OCI-LY1 (cell line): ENCODE results near the gene RANBP1.
A peak's percentile ranks its signal among the peaks of the same experiment; 100 is the strongest.

ENCODE experiments used
- H2AFZ ChIP-seq: fragments of 200-600 bp; sonication (generic), shearing (Covaris generic); 2 replicates; pipeline ENCODE4 v1.6.0; 2014; ENCODE audit warnings: antibody characterized with exemption, mild to moderate bottlenecking, low read length
- H3F3A ChIP-seq: fragments of 200-600 bp; sonication (generic), shearing (Covaris generic); 2 replicates; pipeline ENCODE4 v1.6.0; 2014; ENCODE audit warnings: mild to moderate bottlenecking, antibody characterized with exemption, low read length, moderate library complexity; ENCODE audit not compliant: insufficient read depth
- H3K27ac ChIP-seq: fragments of 200-600 bp; sonication (generic); 2 replicates; pipeline ENCODE4 v1.5.1; 2014; ENCODE audit warnings: low read length, mixed run types, mild to moderate bottlenecking, low read depth; ENCODE audit not compliant: poor library complexity, severe bottlenecking
- H3K27me3 ChIP-seq: fragments of 200-600 bp; sonication (generic); 2 replicates; pipeline ENCODE4 v1.6.0; 2014; ENCODE audit warnings: antibody characterized with exemption, mild to moderate bottlenecking, low read length, moderate library complexity; ENCODE audit not compliant: insufficient read depth
- H3K36me3 ChIP-seq: fragments of 200-600 bp; sonication (generic); 2 replicates; pipeline ENCODE4 v1.6.1; 2014; ENCODE audit warnings: mild to moderate bottlenecking, antibody characterized with exemption, low read length, moderate library complexity, mixed read lengths; ENCODE audit not compliant: insufficient read depth
- H3K4me1 ChIP-seq: fragments of 200-600 bp; sonication (generic); 2 replicates; pipeline ENCODE4 v1.5.1; 2014; ENCODE audit warnings: mild to moderate bottlenecking, low read length, moderate library complexity; ENCODE audit not compliant: insufficient read depth, severe bottlenecking
- H3K4me2 ChIP-seq: fragments of 200-600 bp; sonication (generic), shearing (Covaris generic); 2 replicates; pipeline ENCODE4 v1.6.1; 2014; ENCODE audit warnings: low read length
- H3K4me3 ChIP-seq: fragments of 200-600 bp; sonication (generic); 2 replicates; pipeline ENCODE4 v1.5.1; 2014; ENCODE audit warnings: low read length, low read depth, mild to moderate bottlenecking, mixed read lengths; ENCODE audit not compliant: poor library complexity, severe bottlenecking
- H3K79me2 ChIP-seq: fragments of 200-600 bp; shearing (Covaris generic); 2 replicates; pipeline ENCODE4 v1.6.1; 2016; ENCODE audit warnings: mixed run types, low read length, mixed read lengths; ENCODE audit not compliant: insufficient read depth
- H3K9ac ChIP-seq: fragments of 200-600 bp; sonication (generic), shearing (Covaris generic); 2 replicates; pipeline ENCODE4 v1.6.1; 2014; ENCODE audit warnings: mild to moderate bottlenecking, low read length, mixed read lengths
- H3K9me2 ChIP-seq: fragments of 200-600 bp; sonication (generic), shearing (Covaris generic); 2 replicates; pipeline ENCODE4 v1.6.1; 2014; ENCODE audit warnings: low read depth, mild to moderate bottlenecking, low read length, mixed read lengths
- H3K9me3 ChIP-seq: fragments of 200-600 bp; shearing (Covaris generic); 2 replicates; pipeline ENCODE4 v1.6.1; 2014; ENCODE audit warnings: low read length, mixed read lengths
- H4K20me1 ChIP-seq: fragments of 200-600 bp; sonication (generic), shearing (Covaris generic); 2 replicates; pipeline ENCODE4 v1.6.0; 2016; ENCODE audit warnings: mild to moderate bottlenecking, low read length; ENCODE audit not compliant: insufficient read depth
- CTCF ChIP-seq: fragments of 200-600 bp; sonication (generic), shearing (Covaris generic); IDR thresholded peaks from 2 replicates; pipeline ENCODE4 v1.5.1; 2017; ENCODE audit warnings: mild to moderate bottlenecking, antibody characterized with exemption, low read length, moderate library complexity, mixed read lengths
- EZH2 ChIP-seq: fragments of 200-600 bp; sonication (generic), shearing (Covaris generic); IDR thresholded peaks from 2 replicates; pipeline ENCODE4 v1.8.0; 2017; ENCODE audit warnings: borderline replicate concordance, mixed run types, mild to moderate bottlenecking, antibody characterized with exemption, low read length, moderate library complexity, mixed read lengths

Gene RANBP1

GRCh38 chr22:20084547-20085413, 31.1 kb upstream of the RANBP1 start:
- no peaks in the 10 kb centered on the region for H3F3A ChIP-seq
- H3K4me3 ChIP-seq, result no peak overlapping the region
- no peaks in the 10 kb centered on the region for H4K20me1 ChIP-seq
- no peaks in the 10 kb centered on the region for H3K9me3 ChIP-seq
- H3K36me3 ChIP-seq, result peaks cover 48% of the 10 kb centered on the region
- no peak overlapping the region for H2AFZ ChIP-seq
- no peaks in the 10 kb centered on the region for H3K9me2 ChIP-seq
- no peak overlapping the region for H3K27ac ChIP-seq
- H3K27me3 ChIP-seq, result no peaks in the 10 kb centered on the region
- TF ChIP-seq EZH2, result no peak
- TF ChIP-seq CTCF, result peak; percentile 70
- H3K79me2 ChIP-seq, result peaks cover 45% of the 10 kb centered on the region
- H3K4me2 ChIP-seq, result peak overlapping the region; percentile 47; the same call in 1 of the 2 replicates
- H3K9ac ChIP-seq, result peak overlapping the region; percentile 54; the same call in 1 of the 2 replicates
- H3K4me1 ChIP-seq, result peaks cover 46% of the 10 kb centered on the region

GRCh38 chr22:20085651-20086050, 30.3 kb upstream of the RANBP1 start:
- Histone ChIP-seq H2AFZ (no peak overlapping the region), H3K9me2 (no peaks in the 10 kb centered on the region), H3K36me3 (peaks cover 56% of the 10 kb centered on the region), H3F3A (no peaks in the 10 kb centered on the region), H3K4me3 (no peak overlapping the region), H3K27ac (no peak overlapping the region), H3K4me1 (peaks cover 45% of the 10 kb centered on the region), H3K27me3 (no peaks in the 10 kb centered on the region), H4K20me1 (no peaks in the 10 kb centered on the region), H3K4me2 (no peak overlapping the region), H3K79me2 (peaks cover 43% of the 10 kb centered on the region), H3K9ac (no peak overlapping the region; the same call in 1 of the 2 replicates), H3K9me3 (no peaks in the 10 kb centered on the region)
- TF ChIP-seq EZH2, result no peak
- TF ChIP-seq CTCF, result no peak

GRCh38 chr22:20086101-20086599, 29.8 kb upstream of the RANBP1 start:
- TF ChIP-seq CTCF, result no peak
- no peak for TF ChIP-seq EZH2
- no peak overlapping the region for H3K4me2 ChIP-seq
- H3K27ac ChIP-seq, result no peak overlapping the region
- no peak overlapping the region for H3K4me3 ChIP-seq
- H3K9me3 ChIP-seq, result no peaks in the 10 kb centered on the region
- H3K9me2 ChIP-seq, result no peaks in the 10 kb centered on the region
- H4K20me1 ChIP-seq, result no peaks in the 10 kb centered on the region
- H3K27me3 ChIP-seq, result no peaks in the 10 kb centered on the region
- no peak overlapping the region for H2AFZ ChIP-seq
- no peak overlapping the region for H3K9ac ChIP-seq
- H3F3A ChIP-seq, result no peaks in the 10 kb centered on the region
- peaks cover 61% of the 10 kb centered on the region for H3K36me3 ChIP-seq
- H3K4me1 ChIP-seq, result peaks cover 40% of the 10 kb centered on the region
- peaks cover 38% of the 10 kb centered on the region for H3K79me2 ChIP-seq
